SK-N-SH treated with all-trans-retinoic acid at 6 μM for 48 hours (cell line): ENCODE measurements around the gene ARHGAP18.
A peak's percentile ranks its signal among the peaks of the same experiment; 100 is the strongest.

Experiments
- ATAC-seq: fragments of 200-7000 bp; cut with Tn5 transposase; 3 replicates; pipeline ENCODE4 v1.9.1; 2020; ENCODE audit warnings: mild to moderate bottlenecking, moderate library complexity
- ARNTL ChIP-seq: fragments of 450-650 bp; formaldehyde crosslinking; IDR thresholded peaks from 2 replicates; pipeline ENCODE4 v1.5.0; 2020; ENCODE audit warnings: low read depth, mild to moderate bottlenecking, moderate library complexity, borderline replicate concordance
- BACH2 ChIP-seq: fragments of 250-450 bp; sonication (Bioruptor Pico); IDR thresholded peaks from 2 replicates; pipeline ENCODE4 v1.9.0; 2021; ENCODE audit warnings: mild to moderate bottlenecking, borderline replicate concordance
- CREB5 ChIP-seq: fragments of 250-450 bp; sonication (Bioruptor Pico); IDR thresholded peaks from 2 replicates; pipeline ENCODE4 v1.5.1; 2020; ENCODE audit warnings: low read depth, mild to moderate bottlenecking, moderate library complexity
- CSDC2 ChIP-seq: fragments of 250-450 bp; sonication (Bioruptor Pico); IDR thresholded peaks from 2 replicates; pipeline ENCODE4 v1.5.0; 2020; ENCODE audit warnings: mild to moderate bottlenecking, moderate library complexity
- CSRNP3 ChIP-seq: fragments of 250-450 bp; sonication (Bioruptor Pico); IDR thresholded peaks from 2 replicates; pipeline ENCODE4 v1.5.1; 2021; ENCODE audit warnings: mild to moderate bottlenecking, moderate library complexity
- ESRRG ChIP-seq: fragments of 250-450 bp; sonication (Bioruptor Pico); IDR thresholded peaks from 2 replicates; pipeline ENCODE4 v1.6.1; 2021; ENCODE audit warnings: mild to moderate bottlenecking
- GLIS3 ChIP-seq: fragments of 250-450 bp; sonication (Bioruptor Pico); IDR thresholded peaks from 2 replicates; pipeline ENCODE4 v1.5.0; 2020; ENCODE audit warnings: mild to moderate bottlenecking, moderate library complexity
- ISL1 ChIP-seq: fragments of 250-450 bp; sonication (Bioruptor Pico); IDR thresholded peaks from 2 replicates; pipeline ENCODE4 v2.1.2; 2022; ENCODE audit warnings: mild to moderate bottlenecking, moderate library complexity
- OSR1 ChIP-seq: fragments of 250-450 bp; sonication (Bioruptor Pico); IDR thresholded peaks from 2 replicates; pipeline ENCODE4 v1.8.0; 2022; ENCODE audit warnings: moderate library complexity, mild to moderate bottlenecking, inconsistent platforms
- PATZ1 ChIP-seq: fragments of 250-450 bp; sonication (Bioruptor Pico); IDR thresholded peaks from 2 replicates; pipeline ENCODE4 v1.8.0; 2020; ENCODE audit warnings: mild to moderate bottlenecking, moderate library complexity, borderline replicate concordance
- POU6F1 ChIP-seq: fragments of 250-450 bp; sonication (Bioruptor Pico); IDR thresholded peaks from 2 replicates; pipeline ENCODE4 v1.8.0; 2021; ENCODE audit warnings: low read depth, mild to moderate bottlenecking, moderate library complexity, borderline replicate concordance
- PPARA ChIP-seq: fragments of 250-450 bp; sonication (Bioruptor Pico); IDR thresholded peaks from 2 replicates; pipeline ENCODE4 v1.5.0; 2020; ENCODE audit warnings: mild to moderate bottlenecking, borderline replicate concordance
- SNAI2 ChIP-seq: fragments of 250-450 bp; sonication (Bioruptor Pico); IDR thresholded peaks from 2 replicates; pipeline ENCODE4 v1.5.0; 2020; ENCODE audit warnings: mild to moderate bottlenecking, moderate library complexity
- TCF4 ChIP-seq: fragments of 250-450 bp; sonication (Bioruptor Pico); IDR thresholded peaks from 2 replicates; pipeline ENCODE4 v1.8.0; 2021; ENCODE audit warnings: mild to moderate bottlenecking, moderate library complexity, borderline replicate concordance
- TOX ChIP-seq: fragments of 250-450 bp; sonication (Bioruptor Pico); IDR thresholded peaks from 2 replicates; pipeline ENCODE4 v1.8.0; 2021; ENCODE audit warnings: mild to moderate bottlenecking, moderate library complexity, borderline replicate concordance
- TSHZ2 ChIP-seq: fragments of 250-450 bp; sonication (Bioruptor Pico); IDR thresholded peaks from 2 replicates; pipeline ENCODE4 v1.5.0; 2020; ENCODE audit warnings: mild to moderate bottlenecking, moderate library complexity
- ZC3H10 ChIP-seq: fragments of 250-450 bp; sonication (Bioruptor Pico); IDR thresholded peaks from 2 replicates; pipeline ENCODE4 v1.5.1; 2021; ENCODE audit warnings: mild to moderate bottlenecking, moderate library complexity
- ZFP3 ChIP-seq: fragments of 250-450 bp; sonication (Bioruptor Pico); IDR thresholded peaks from 2 replicates; pipeline ENCODE4 v1.5.0; 2020; ENCODE audit warnings: mild to moderate bottlenecking, moderate library complexity
- ZFP30 ChIP-seq: fragments of 450-650 bp; formaldehyde crosslinking; IDR thresholded peaks from 2 replicates; pipeline ENCODE4 v1.5.0; 2022; ENCODE audit warnings: mild to moderate bottlenecking, moderate library complexity
- ZNF565 ChIP-seq: fragments of 450-650 bp; formaldehyde crosslinking; conservative IDR thresholded peaks from 2 replicates; pipeline ENCODE4 v1.5.0; 2020; ENCODE audit warnings: low read depth, mild to moderate bottlenecking, moderate library complexity
- ZNF70 ChIP-seq: fragments of 450-650 bp; formaldehyde crosslinking; IDR thresholded peaks from 2 replicates; pipeline ENCODE4 v1.5.0; 2020; ENCODE audit warnings: mild to moderate bottlenecking, moderate library complexity
- ZNF8 ChIP-seq: fragments of 450-650 bp; formaldehyde crosslinking; IDR thresholded peaks from 2 replicates; pipeline ENCODE4 v1.5.0; 2020; ENCODE audit warnings: mild to moderate bottlenecking, moderate library complexity

The ARHGAP18 gene

GRCh38 chr6:129612440-129612839 is 97.5 kb downstream of the ARHGAP18 start:
- ATAC-seq: no peak
- no peak for TF ChIP-seq SNAI2 (CRISPR knock-in tag)
- no peak for TF ChIP-seq CSDC2 (CRISPR knock-in tag)
- TF ChIP-seq ARNTL (CRISPR knock-in tag): no peak
- no peak for TF ChIP-seq ISL1
- no peak for TF ChIP-seq OSR1 (CRISPR knock-in tag)
- TF ChIP-seq ZNF70 (CRISPR knock-in tag): no peak

GRCh38 chr6:129609635-129610034 is 100.3 kb downstream of the ARHGAP18 start:
- ATAC-seq: peak; percentile 14
- TF ChIP-seq ZC3H10 (CRISPR knock-in tag) (no peak), ARNTL (CRISPR knock-in tag) (no peak), BACH2 (CRISPR knock-in tag) (no peak), CREB5 (no peak), GLIS3 (CRISPR knock-in tag) (no peak), ZNF565 (no peak), TOX (CRISPR knock-in tag) (no peak), POU6F1 (no peak)

- TF ChIP-seq ISL1 (no peak), CSRNP3 (no peak), CSDC2 (CRISPR knock-in tag) (no peak), ZFP30 (CRISPR knock-in tag) (no peak)
- peak; percentile 6; the same call in 1 of the 3 replicates for ATAC-seq
Measured at GRCh38 chr6:129608886-129609537, 101.0 kb downstream of the ARHGAP18 start.

- ATAC-seq: peak; percentile 51
- TF ChIP-seq PPARA (CRISPR knock-in tag): no peak
- no peak for TF ChIP-seq ESRRG
- TF ChIP-seq CREB5: no peak
- TF ChIP-seq OSR1 (CRISPR knock-in tag): no peak
- TF ChIP-seq ZNF565: no peak
- TF ChIP-seq ISL1: no peak
- no peak for TF ChIP-seq SNAI2 (CRISPR knock-in tag)
- no peak for TF ChIP-seq PATZ1 (CRISPR knock-in tag)
- no peak for TF ChIP-seq ZNF8 (CRISPR knock-in tag)
- no peak for TF ChIP-seq ZFP3 (CRISPR knock-in tag)
- no peak for TF ChIP-seq POU6F1
- no peak for TF ChIP-seq GLIS3 (CRISPR knock-in tag)
- no peak for TF ChIP-seq ARNTL (CRISPR knock-in tag)
- TF ChIP-seq TSHZ2 (CRISPR knock-in tag): no peak
- TF ChIP-seq ZNF70 (CRISPR knock-in tag): no peak
- TF ChIP-seq TCF4 (CRISPR knock-in tag): no peak
Measured at GRCh38 chr6:129607581-129608186, 102.3 kb downstream of the ARHGAP18 start.
